ENCODE measurements around the gene MICAL2. TPM values are rescaled to one million over a fixed set of nuclear protein-coding genes. Genes with fewer than 3 reads are reported as not detected.

Gene MICAL2
- total RNA-seq, 4 donors from 2014 or later = 195 to 499 (median 259) TPM

GRCh38 chr11:12070446-12071267 lies 39.7 kb upstream of the MICAL2 start:
- peak overlapping the region; percentile 0 to 61 (median 48) for H3K27ac ChIP-seq (replicated peaks in 1 of 4)
- no peak for TF ChIP-seq POLR2A (IDR thresholded peaks at IDR 0.05; ENCODE audit: low read depth)
- TF ChIP-seq EP300 (IDR thresholded peaks at IDR 0.05) = peak; percentile 79
- TF ChIP-seq CTCF (IDR thresholded peaks at IDR 0.05) = no peak
- peak; percentile 65 to 72 for TF ChIP-seq POLR2AphosphoS5 (IDR thresholded peaks at IDR 0.05)
- no peak overlapping the region for H3K4me3 ChIP-seq
- DNase-seq (ENCODE audit: extremely low spot score) = no peak
- peaks cover 13 to 55% (median 41%) of the 10 kb centered on the region in 4 donors for H3K4me1 ChIP-seq
- H3K9me3 ChIP-seq = no peaks in the 10 kb centered on the region
- WGBS = 85% methylated on average over 12 of the region's 14 CpGs
- H3K27me3 ChIP-seq = no peaks in the 10 kb centered on the region
- intact Hi-C loops (cut with DNase I) = no loop called here
- H3K36me3 ChIP-seq = no peaks in the 10 kb centered on the region

GRCh38 chr11:12071574-12071973 lies 38.8 kb upstream of the MICAL2 start:
- intact Hi-C loops (cut with DNase I) = no loop called here
- Histone ChIP-seq H3K4me3 (no peak overlapping the region), H3K4me1 (peaks cover 11 to 56% (median 41%) of the 10 kb centered on the region in 4 donors), H3K9me3 (no peaks in the 10 kb centered on the region), H3K36me3 (no peaks in the 10 kb centered on the region), H3K27me3 (no peaks in the 10 kb centered on the region), H3K27ac (replicated peaks in 1 of 4) (peak overlapping the region in 2 of 4 donors; percentile 20 to 61)
- 94% methylated on average over 3 of the region's 3 CpGs for WGBS
- TF ChIP-seq EP300 (IDR thresholded peaks at IDR 0.05) (no peak), CTCF (IDR thresholded peaks at IDR 0.05) (no peak), POLR2A (IDR thresholded peaks at IDR 0.05; ENCODE audit: low read depth) (no peak), POLR2AphosphoS5 (IDR thresholded peaks at IDR 0.05) (no peak)
- DNase-seq (ENCODE audit: extremely low spot score) = no peak

- WGBS = 94% methylated on average over 8 of the region's 8 CpGs
- DNase-seq (ENCODE audit: extremely low spot score) = no peak
- intact Hi-C loops (cut with DNase I) = no loop called here
Observed at GRCh38 chr11:12073436-12073835, 37.0 kb upstream of the MICAL2 start.

GRCh38 chr11:12073886-12074285 lies 36.5 kb upstream of the MICAL2 start:
- DNase-seq (ENCODE audit: extremely low spot score) = no peak
- no peaks in the 10 kb centered on the region for H3K36me3 ChIP-seq
- peak overlapping the region in 1 of 4 donors; percentile 88 for H3K27ac ChIP-seq (replicated peaks in 1 of 4)
- H3K27me3 ChIP-seq = no peaks in the 10 kb centered on the region
- peaks cover 11 to 58% (median 42%) of the 10 kb centered on the region in 4 donors for H3K4me1 ChIP-seq
- 95% methylated on average over 4 of the region's 4 CpGs for WGBS
- H3K4me3 ChIP-seq = no peak overlapping the region
- no peaks in the 10 kb centered on the region for H3K9me3 ChIP-seq
- TF ChIP-seq EP300 (IDR thresholded peaks at IDR 0.05) (no peak), POLR2A (IDR thresholded peaks at IDR 0.05; ENCODE audit: low read depth) (no peak), CTCF (IDR thresholded peaks at IDR 0.05) (no peak), POLR2AphosphoS5 (IDR thresholded peaks at IDR 0.05) (no peak)
- intact Hi-C loops (cut with DNase I) = no loop called here

More at GRCh38 chr11:12073436-12073835, 37.0 kb upstream of the MICAL2 start:
- TF ChIP-seq POLR2AphosphoS5 (IDR thresholded peaks at IDR 0.05) (no peak), EP300 (IDR thresholded peaks at IDR 0.05) (no peak), CTCF (IDR thresholded peaks at IDR 0.05) (no peak), POLR2A (IDR thresholded peaks at IDR 0.05; ENCODE audit: low read depth) (no peak)
- H3K27ac ChIP-seq (replicated peaks in 1 of 4) = peak overlapping the region in 1 of 4 donors; percentile 88
- H3K36me3 ChIP-seq = no peaks in the 10 kb centered on the region
- peaks cover 11 to 56% (median 41%) of the 10 kb centered on the region in 4 donors for H3K4me1 ChIP-seq
- H3K27me3 ChIP-seq = no peaks in the 10 kb centered on the region
- H3K9me3 ChIP-seq = no peaks in the 10 kb centered on the region
- H3K4me3 ChIP-seq = no peak overlapping the region

Data from esophagus muscularis mucosa (tissue), 4 donors.